Trophoblast cell (in vitro differentiated cells and primary cell): Measurements from ENCODE around the gene MAGED1.

Source experiments
- DNase-seq, 2 donors: peaks; one replicate each; pipeline ENCODE4 v3.0.0-alpha.2; 2016
- H2AFZ ChIP-seq: 2 replicates; pipeline ENCODE4 v1.6.1; 2013; ENCODE audit warnings: low read length, moderate library complexity, mild to moderate bottlenecking; ENCODE audit not compliant: insufficient read depth, poor library complexity
- H2AK5ac ChIP-seq: 2 replicates; pipeline ENCODE4 v1.6.1; 2013; ENCODE audit warnings: mild to moderate bottlenecking, low read length
- H2BK120ac ChIP-seq: 2 replicates; pipeline ENCODE4 v1.6.1; 2013; ENCODE audit warnings: low read length, mild to moderate bottlenecking, moderate library complexity; ENCODE audit not compliant: insufficient read depth, poor library complexity
- H2BK12ac ChIP-seq: 2 replicates; pipeline ENCODE4 v1.6.1; 2013; ENCODE audit warnings: mild to moderate bottlenecking, low read length, moderate library complexity
- H2BK5ac ChIP-seq: 2 replicates; pipeline ENCODE4 v1.6.1; 2013; ENCODE audit warnings: low read length, low read depth, moderate library complexity, mild to moderate bottlenecking; ENCODE audit not compliant: poor library complexity
- H3K14ac ChIP-seq: 2 replicates; pipeline ENCODE4 v1.6.1; 2013; ENCODE audit warnings: mild to moderate bottlenecking, low read length
- H3K18ac ChIP-seq: 2 replicates; pipeline ENCODE4 v1.6.1; 2013; ENCODE audit warnings: mild to moderate bottlenecking, low read length
- H3K23ac ChIP-seq: 2 replicates; pipeline ENCODE4 v1.6.1; 2013; ENCODE audit warnings: low read length
- H3K27ac ChIP-seq: 2 replicates; pipeline ENCODE4 v1.5.1; 2013; ENCODE audit warnings: low read depth, mild to moderate bottlenecking, inconsistent platforms, low read length, moderate library complexity
- H3K27me3 ChIP-seq: 2 replicates; pipeline ENCODE4 v1.6.1; 2013; ENCODE audit warnings: inconsistent platforms, mild to moderate bottlenecking, low read length, moderate library complexity; ENCODE audit not compliant: insufficient read depth
- H3K36me3 ChIP-seq, 2 experiments: 1 replicate in 1 of 2; 2 replicates in 1 of 2; pipeline ENCODE4 v1.6.1; 2013; ENCODE audit warnings: low read length in 2 of 2, mild to moderate bottlenecking in 2 of 2, moderate library complexity in 1 of 2; ENCODE audit not compliant: insufficient read depth in 2 of 2, control insufficient read depth in 1 of 2
- H3K4ac ChIP-seq: 2 replicates; pipeline ENCODE4 v1.6.1; 2013; ENCODE audit warnings: low read depth, mild to moderate bottlenecking, low read length, moderate library complexity
- H3K4me1 ChIP-seq, 2 experiments: 1 replicate in 1 of 2; 2 replicates in 1 of 2; pipeline ENCODE4 v1.6.1; 2013; ENCODE audit warnings: low read length in 2 of 2, mild to moderate bottlenecking in 2 of 2, moderate library complexity in 1 of 2; ENCODE audit not compliant: insufficient read depth in 2 of 2, control insufficient read depth in 1 of 2
- H3K4me2 ChIP-seq: 2 replicates; pipeline ENCODE4 v1.6.1; 2013; ENCODE audit warnings: inconsistent platforms, mild to moderate bottlenecking, low read length, moderate library complexity
- H3K4me3 ChIP-seq: 2 replicates; pipeline ENCODE4 v1.5.1; 2013; ENCODE audit warnings: mild to moderate bottlenecking, low read depth, low read length, inconsistent platforms
- H3K79me1 ChIP-seq: one replicate; pipeline ENCODE4 v1.6.1; 2013; ENCODE audit warnings: low read length
- H3K79me2 ChIP-seq: 2 replicates; pipeline ENCODE4 v1.6.1; 2013; ENCODE audit warnings: low read length, mild to moderate bottlenecking; ENCODE audit not compliant: control insufficient read depth, insufficient read depth, poor library complexity
- H3K9ac ChIP-seq: 2 replicates; pipeline ENCODE4 v1.6.1; 2013; ENCODE audit warnings: mild to moderate bottlenecking, low read length
- H3K9me3 ChIP-seq: 2 replicates; pipeline ENCODE4 v1.6.1; 2013; ENCODE audit warnings: low read depth, mild to moderate bottlenecking, control low read depth, inconsistent platforms, low read length; ENCODE audit not compliant: insufficient read depth
- H4K12ac ChIP-seq: 2 replicates; pipeline ENCODE4 v1.6.1; 2013; ENCODE audit warnings: low read depth, mild to moderate bottlenecking, low read length, moderate library complexity
- H4K8ac ChIP-seq: 2 replicates; pipeline ENCODE4 v1.6.1; 2013; ENCODE audit warnings: low read depth, mild to moderate bottlenecking, low read length, moderate library complexity
- H4K91ac ChIP-seq: one replicate; pipeline ENCODE4 v1.6.1; 2013; ENCODE audit warnings: low read depth, mild to moderate bottlenecking, low read length, moderate library complexity
- WGBS: extraction: QIAGEN DNeasy Blood & Tissue Kit; methylation state at CpG from one replicate; pipeline ENCODE4 v1.1.7; 2013; ENCODE audit warnings: missing lambda C conversion rate; ENCODE audit not compliant: insufficient read length, insufficient coverage; ENCODE audit errors: extremely low coverage; 5-methylcytosine and 5-hydroxymethylcytosine counted together

The MAGED1 gene

DNA sequence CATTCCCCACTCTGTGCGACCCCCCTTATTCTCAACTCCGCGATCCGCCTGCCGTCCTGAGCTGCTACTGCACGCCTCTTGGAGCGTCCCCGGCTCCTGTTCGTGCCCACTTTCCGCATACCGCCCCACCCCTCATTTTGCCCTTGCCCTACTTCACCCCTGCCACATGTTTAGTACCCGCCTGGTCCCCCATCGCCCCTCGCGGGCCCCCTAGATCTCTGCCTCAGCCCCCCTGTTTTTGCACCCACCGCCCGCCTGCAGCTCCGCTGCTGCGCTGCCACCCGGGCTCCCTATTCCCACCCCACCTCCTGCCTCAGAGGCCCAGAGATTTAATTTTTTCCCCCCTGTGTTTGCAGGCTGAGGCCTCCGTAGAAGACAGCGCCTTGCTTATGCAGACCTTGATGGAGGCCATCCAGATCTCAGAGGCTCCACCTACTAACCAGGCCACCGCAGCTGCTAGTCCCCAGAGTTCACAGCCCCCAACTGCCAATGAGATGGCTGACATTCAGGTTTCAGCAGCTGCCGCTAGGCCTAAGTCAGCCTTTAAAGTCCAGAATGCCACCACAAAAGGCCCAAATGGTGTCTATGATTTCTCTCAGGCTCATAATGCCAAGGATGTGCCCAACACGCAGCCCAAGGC lies 1.4 kb downstream of the MAGED1 start:
- Histone ChIP-seq H2BK5ac (no peak overlapping the region), H3K79me2 (peaks cover 22% of the 10 kb centered on the region), H4K91ac (peak overlapping the region; percentile 85), H2BK120ac (no peak overlapping the region), H2AK5ac (peak overlapping the region; percentile 79), H3K4me1 (peaks cover 16 to 21% of the 10 kb centered on the region in 2 experiments), H3K18ac (peak overlapping the region; percentile 64), H3K23ac (no peak overlapping the region), H3K4me3 (peak overlapping the region; percentile 79), H3K9me3 (no peaks in the 10 kb centered on the region), H3K36me3 (peaks cover 38 to 42% of the 10 kb centered on the region in 2 experiments), H2BK12ac (no peak overlapping the region), H4K12ac (peak overlapping the region; percentile 43), H3K79me1 (peaks cover 7% of the 10 kb centered on the region), H3K27me3 (no peaks in the 10 kb centered on the region), H3K9ac (peak overlapping the region; percentile 80), H3K27ac (no peak overlapping the region), H3K14ac (peak overlapping the region; percentile 89), H3K4me2 (peak overlapping the region; percentile 88), H4K8ac (peak overlapping the region; percentile 65), H3K4ac (peak overlapping the region; percentile 91), H2AFZ (no peak overlapping the region)
- DNase-seq = no peak
- WGBS = no CpG with 5 or more reads among the region's 25 CpGs

DNA sequence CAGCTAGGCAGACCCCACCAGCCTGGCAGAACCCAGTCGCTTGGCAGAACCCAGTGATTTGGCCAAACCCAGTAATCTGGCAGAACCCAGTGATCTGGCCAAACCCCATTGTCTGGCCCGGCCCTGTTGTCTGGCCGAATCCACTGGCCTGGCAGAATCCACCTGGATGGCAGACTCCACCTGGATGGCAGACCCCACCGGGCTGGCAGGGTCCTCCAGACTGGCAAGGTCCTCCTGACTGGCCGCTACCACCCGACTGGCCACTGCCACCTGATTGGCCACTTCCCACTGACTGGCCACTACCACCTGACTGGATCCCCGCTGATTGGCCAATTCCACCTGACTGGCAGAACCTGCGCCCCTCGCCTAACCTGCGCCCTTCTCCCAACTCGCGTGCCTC lies 3.2 kb downstream of the MAGED1 start:
- Histone ChIP-seq H4K8ac (no peak overlapping the region), H3K18ac (peak overlapping the region; percentile 14), H3K9me3 (no peaks in the 10 kb centered on the region), H3K23ac (no peak overlapping the region), H3K4ac (no peak overlapping the region), H3K9ac (no peak overlapping the region), H3K4me1 (peaks cover 16 to 21% of the 10 kb centered on the region in 2 experiments), H3K4me2 (peak overlapping the region; percentile 30), H2BK120ac (no peak overlapping the region), H2AK5ac (no peak overlapping the region), H3K4me3 (no peak overlapping the region), H3K36me3 (peaks cover 48 to 53% of the 10 kb centered on the region in 2 experiments), H2AFZ (no peak overlapping the region), H3K79me1 (peaks cover 7% of the 10 kb centered on the region), H3K27ac (no peak overlapping the region), H4K91ac (no peak overlapping the region), H3K79me2 (peaks cover 22% of the 10 kb centered on the region), H3K14ac (no peak overlapping the region), H4K12ac (no peak overlapping the region), H2BK5ac (no peak overlapping the region), H3K27me3 (no peaks in the 10 kb centered on the region), H2BK12ac (no peak overlapping the region)
- no CpG with 5 or more reads among the region's 12 CpGs for WGBS
- no peak for DNase-seq

DNA sequence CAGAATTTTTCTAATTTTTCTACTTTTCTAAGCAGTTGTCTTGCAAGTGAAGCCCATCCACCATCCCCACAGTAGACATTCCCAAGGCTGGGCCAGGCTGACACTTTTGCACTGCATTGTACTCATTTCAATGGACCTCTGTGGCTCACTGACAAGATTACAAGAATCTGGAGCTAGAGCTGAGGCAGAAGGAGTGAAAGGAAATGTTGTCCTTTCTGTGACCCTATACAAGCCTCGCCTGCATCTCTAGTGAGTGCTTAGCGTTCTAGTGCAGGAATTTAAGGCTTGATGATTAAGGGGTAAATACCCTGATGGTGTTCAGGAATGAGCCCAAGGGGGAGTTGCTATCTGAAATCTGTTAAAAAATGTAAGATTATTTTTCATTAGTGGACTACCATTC lies 6.3 kb downstream of the MAGED1 start:
- H3K14ac ChIP-seq = no peak overlapping the region

DNA sequence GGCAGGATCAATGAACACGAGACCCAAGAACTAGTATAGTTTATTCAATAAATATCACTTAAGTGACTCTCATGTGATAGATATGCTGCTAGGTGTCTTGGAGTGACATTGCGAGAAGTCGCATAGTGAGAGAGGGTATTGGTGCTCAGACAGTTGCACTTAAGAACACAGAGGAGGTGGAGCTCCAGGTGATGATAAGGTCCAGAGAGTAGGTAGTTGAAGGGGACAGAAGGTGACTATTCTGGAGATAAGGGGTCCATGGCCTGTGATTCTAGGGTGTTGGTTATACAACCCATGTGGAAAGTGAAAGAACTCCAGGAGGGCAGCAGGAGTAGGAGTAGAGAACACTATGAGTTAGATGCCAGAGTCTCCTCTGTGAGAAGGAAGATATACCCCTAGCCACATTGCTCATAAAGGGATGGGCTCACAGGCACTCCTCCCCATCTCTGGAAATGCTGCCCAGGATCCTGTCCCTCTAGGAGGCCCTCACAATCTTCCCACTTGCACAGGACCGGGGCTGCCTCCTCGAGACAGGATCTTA lies 9.2 kb downstream of the MAGED1 start:
- no peak overlapping the region for H2BK12ac ChIP-seq
- no peak overlapping the region for H3K14ac ChIP-seq
- H3K4me1 ChIP-seq = peaks cover 0 to 2% of the 10 kb centered on the region in 2 experiments
- no peaks in the 10 kb centered on the region for H3K79me2 ChIP-seq
- H4K12ac ChIP-seq = no peak overlapping the region
- no peak overlapping the region for H4K91ac ChIP-seq
- WGBS = no CpG with 5 or more reads among the region's 5 CpGs
- H3K4ac ChIP-seq = no peak overlapping the region
- no peak for DNase-seq
- H3K4me3 ChIP-seq = no peak overlapping the region
- H3K27ac ChIP-seq = no peak overlapping the region
- H3K27me3 ChIP-seq = no peaks in the 10 kb centered on the region
- no peak overlapping the region for H3K23ac ChIP-seq
- H2BK5ac ChIP-seq = no peak overlapping the region
- peaks cover 35 to 45% of the 10 kb centered on the region in 2 experiments for H3K36me3 ChIP-seq
- no peak overlapping the region for H2BK120ac ChIP-seq
- no peak overlapping the region for H3K18ac ChIP-seq
- no peaks in the 10 kb centered on the region for H3K79me1 ChIP-seq
- no peaks in the 10 kb centered on the region for H3K9me3 ChIP-seq
- H2AFZ ChIP-seq = no peak overlapping the region
- H3K4me2 ChIP-seq = no peak overlapping the region
- H3K9ac ChIP-seq = no peak overlapping the region
- H4K8ac ChIP-seq = no peak overlapping the region
- H2AK5ac ChIP-seq = no peak overlapping the region

More for the DNA sequence above, 6.3 kb downstream of the MAGED1 start:
- no peak overlapping the region for H3K18ac ChIP-seq
- H3K36me3 ChIP-seq = peaks cover 57 to 70% of the 10 kb centered on the region in 2 experiments
- H3K27ac ChIP-seq = no peak overlapping the region
- H4K91ac ChIP-seq = no peak overlapping the region
- H3K27me3 ChIP-seq = no peaks in the 10 kb centered on the region
- H4K8ac ChIP-seq = no peak overlapping the region
- no peak overlapping the region for H2BK5ac ChIP-seq
- peaks cover 9 to 12% of the 10 kb centered on the region in 2 experiments for H3K4me1 ChIP-seq
- peaks cover 9% of the 10 kb centered on the region for H3K79me2 ChIP-seq
- H4K12ac ChIP-seq = no peak overlapping the region
- no peak overlapping the region for H2BK12ac ChIP-seq
- H2AK5ac ChIP-seq = no peak overlapping the region
- WGBS = no CpG with 5 or more reads among the region's 2 CpGs
- H3K9me3 ChIP-seq = no peaks in the 10 kb centered on the region
- H3K9ac ChIP-seq = no peak overlapping the region
- no peak overlapping the region for H3K4ac ChIP-seq
- H2BK120ac ChIP-seq = no peak overlapping the region
- H3K79me1 ChIP-seq = no peaks in the 10 kb centered on the region
- DNase-seq = peak; percentile 71 to 88
- no peak overlapping the region for H3K4me3 ChIP-seq
- H3K4me2 ChIP-seq = no peak overlapping the region
- H3K23ac ChIP-seq = no peak overlapping the region
- no peak overlapping the region for H2AFZ ChIP-seq
